ENCODE results near the gene ASCC3.

DNA sequence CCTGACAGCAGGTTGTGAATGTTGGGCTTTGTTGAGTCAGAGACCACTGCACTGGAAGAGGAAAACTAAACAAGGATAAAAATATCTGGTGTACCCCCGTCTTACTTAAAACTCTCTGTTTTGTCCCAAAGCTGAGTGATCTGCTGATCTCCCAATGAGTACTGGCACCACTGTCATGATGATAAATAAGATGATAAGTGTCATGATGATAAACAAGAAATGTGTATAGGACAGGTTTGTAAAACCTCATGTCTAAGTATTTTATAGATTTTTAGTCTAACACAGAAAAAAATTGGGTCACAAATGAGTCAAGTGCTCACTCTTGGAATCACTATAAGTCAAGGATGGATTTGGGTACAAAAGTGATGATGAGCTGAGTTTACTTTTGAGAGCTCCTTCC lies 407.9 kb downstream of the ASCC3 start:
- no peak for TF ChIP-seq RXRA (IDR thresholded peaks at IDR 0.05)
- no peak for TF ChIP-seq YY1 (IDR thresholded peaks at IDR 0.05)
- TF ChIP-seq, protein P1, sequence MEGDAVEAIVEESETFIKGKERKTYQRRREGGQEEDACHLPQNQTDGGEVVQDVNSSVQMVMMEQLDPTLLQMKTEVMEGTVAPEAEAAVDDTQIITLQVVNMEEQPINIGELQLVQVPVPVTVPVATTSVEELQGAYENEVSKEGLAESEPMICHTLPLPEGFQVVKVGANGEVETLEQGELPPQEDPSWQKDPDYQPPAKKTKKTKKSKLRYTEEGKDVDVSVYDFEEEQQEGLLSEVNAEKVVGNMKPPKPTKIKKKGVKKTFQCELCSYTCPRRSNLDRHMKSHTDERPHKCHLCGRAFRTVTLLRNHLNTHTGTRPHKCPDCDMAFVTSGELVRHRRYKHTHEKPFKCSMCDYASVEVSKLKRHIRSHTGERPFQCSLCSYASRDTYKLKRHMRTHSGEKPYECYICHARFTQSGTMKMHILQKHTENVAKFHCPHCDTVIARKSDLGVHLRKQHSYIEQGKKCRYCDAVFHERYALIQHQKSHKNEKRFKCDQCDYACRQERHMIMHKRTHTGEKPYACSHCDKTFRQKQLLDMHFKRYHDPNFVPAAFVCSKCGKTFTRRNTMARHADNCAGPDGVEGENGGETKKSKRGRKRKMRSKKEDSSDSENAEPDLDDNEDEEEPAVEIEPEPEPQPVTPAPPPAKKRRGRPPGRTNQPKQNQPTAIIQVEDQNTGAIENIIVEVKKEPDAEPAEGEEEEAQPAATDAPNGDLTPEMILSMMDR (IDR thresholded peaks at IDR 0.05; ENCODE audit: low read depth, low read length, missing input control): no peak
- TF ChIP-seq, protein P2, sequence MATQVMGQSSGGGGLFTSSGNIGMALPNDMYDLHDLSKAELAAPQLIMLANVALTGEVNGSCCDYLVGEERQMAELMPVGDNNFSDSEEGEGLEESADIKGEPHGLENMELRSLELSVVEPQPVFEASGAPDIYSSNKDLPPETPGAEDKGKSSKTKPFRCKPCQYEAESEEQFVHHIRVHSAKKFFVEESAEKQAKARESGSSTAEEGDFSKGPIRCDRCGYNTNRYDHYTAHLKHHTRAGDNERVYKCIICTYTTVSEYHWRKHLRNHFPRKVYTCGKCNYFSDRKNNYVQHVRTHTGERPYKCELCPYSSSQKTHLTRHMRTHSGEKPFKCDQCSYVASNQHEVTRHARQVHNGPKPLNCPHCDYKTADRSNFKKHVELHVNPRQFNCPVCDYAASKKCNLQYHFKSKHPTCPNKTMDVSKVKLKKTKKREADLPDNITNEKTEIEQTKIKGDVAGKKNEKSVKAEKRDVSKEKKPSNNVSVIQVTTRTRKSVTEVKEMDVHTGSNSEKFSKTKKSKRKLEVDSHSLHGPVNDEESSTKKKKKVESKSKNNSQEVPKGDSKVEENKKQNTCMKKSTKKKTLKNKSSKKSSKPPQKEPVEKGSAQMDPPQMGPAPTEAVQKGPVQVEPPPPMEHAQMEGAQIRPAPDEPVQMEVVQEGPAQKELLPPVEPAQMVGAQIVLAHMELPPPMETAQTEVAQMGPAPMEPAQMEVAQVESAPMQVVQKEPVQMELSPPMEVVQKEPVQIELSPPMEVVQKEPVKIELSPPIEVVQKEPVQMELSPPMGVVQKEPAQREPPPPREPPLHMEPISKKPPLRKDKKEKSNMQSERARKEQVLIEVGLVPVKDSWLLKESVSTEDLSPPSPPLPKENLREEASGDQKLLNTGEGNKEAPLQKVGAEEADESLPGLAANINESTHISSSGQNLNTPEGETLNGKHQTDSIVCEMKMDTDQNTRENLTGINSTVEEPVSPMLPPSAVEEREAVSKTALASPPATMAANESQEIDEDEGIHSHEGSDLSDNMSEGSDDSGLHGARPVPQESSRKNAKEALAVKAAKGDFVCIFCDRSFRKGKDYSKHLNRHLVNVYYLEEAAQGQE (IDR thresholded peaks at IDR 0.05): no peak
- TF ChIP-seq, protein P3, sequence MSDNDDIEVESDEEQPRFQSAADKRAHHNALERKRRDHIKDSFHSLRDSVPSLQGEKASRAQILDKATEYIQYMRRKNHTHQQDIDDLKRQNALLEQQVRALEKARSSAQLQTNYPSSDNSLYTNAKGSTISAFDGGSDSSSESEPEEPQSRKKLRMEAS (IDR thresholded peaks at IDR 0.05): no peak
- TF ChIP-seq RAD21 (IDR thresholded peaks at IDR 0.05): no peak
- no peak for TF ChIP-seq TAF1 (conservative IDR thresholded peaks at IDR 0.05)
- TF ChIP-seq, protein P4, sequence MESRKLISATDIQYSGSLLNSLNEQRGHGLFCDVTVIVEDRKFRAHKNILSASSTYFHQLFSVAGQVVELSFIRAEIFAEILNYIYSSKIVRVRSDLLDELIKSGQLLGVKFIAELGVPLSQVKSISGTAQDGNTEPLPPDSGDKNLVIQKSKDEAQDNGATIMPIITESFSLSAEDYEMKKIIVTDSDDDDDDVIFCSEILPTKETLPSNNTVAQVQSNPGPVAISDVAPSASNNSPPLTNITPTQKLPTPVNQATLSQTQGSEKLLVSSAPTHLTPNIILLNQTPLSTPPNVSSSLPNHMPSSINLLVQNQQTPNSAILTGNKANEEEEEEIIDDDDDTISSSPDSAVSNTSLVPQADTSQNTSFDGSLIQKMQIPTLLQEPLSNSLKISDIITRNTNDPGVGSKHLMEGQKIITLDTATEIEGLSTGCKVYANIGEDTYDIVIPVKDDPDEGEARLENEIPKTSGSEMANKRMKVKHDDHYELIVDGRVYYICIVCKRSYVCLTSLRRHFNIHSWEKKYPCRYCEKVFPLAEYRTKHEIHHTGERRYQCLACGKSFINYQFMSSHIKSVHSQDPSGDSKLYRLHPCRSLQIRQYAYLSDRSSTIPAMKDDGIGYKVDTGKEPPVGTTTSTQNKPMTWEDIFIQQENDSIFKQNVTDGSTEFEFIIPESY (IDR thresholded peaks at IDR 0.05): no peak
- TF ChIP-seq EGR1 (IDR thresholded peaks at IDR 0.05; ENCODE audit: low read depth in 2 of 2): no peak
- TF ChIP-seq FOXA1 (IDR thresholded peaks at IDR 0.05): no peak
- no peak for TF ChIP-seq GABPA (IDR thresholded peaks at IDR 0.05 in 1 of 2, conservative IDR thresholded peaks at IDR 0.05 in 1 of 2)
- no peak for TF ChIP-seq HNF4G (IDR thresholded peaks at IDR 0.05)
- TF ChIP-seq, protein P5, sequence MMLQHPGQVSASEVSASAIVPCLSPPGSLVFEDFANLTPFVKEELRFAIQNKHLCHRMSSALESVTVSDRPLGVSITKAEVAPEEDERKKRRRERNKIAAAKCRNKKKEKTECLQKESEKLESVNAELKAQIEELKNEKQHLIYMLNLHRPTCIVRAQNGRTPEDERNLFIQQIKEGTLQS (IDR thresholded peaks at IDR 0.05): no peak
- no peak for TF ChIP-seq JUND (IDR thresholded peaks at IDR 0.05)

All from liver (tissue), 3 donors.